HG03196 (cell line): Measurements from ENCODE around the gene MYH10.

Experiments used
- ATAC-seq: cut with Tn5 transposase; IDR thresholded peaks from one replicate; pipeline ENCODE4 v1.9.1; 2021; ENCODE audit not compliant: unreplicated experiment

The MYH10 gene

DNA sequence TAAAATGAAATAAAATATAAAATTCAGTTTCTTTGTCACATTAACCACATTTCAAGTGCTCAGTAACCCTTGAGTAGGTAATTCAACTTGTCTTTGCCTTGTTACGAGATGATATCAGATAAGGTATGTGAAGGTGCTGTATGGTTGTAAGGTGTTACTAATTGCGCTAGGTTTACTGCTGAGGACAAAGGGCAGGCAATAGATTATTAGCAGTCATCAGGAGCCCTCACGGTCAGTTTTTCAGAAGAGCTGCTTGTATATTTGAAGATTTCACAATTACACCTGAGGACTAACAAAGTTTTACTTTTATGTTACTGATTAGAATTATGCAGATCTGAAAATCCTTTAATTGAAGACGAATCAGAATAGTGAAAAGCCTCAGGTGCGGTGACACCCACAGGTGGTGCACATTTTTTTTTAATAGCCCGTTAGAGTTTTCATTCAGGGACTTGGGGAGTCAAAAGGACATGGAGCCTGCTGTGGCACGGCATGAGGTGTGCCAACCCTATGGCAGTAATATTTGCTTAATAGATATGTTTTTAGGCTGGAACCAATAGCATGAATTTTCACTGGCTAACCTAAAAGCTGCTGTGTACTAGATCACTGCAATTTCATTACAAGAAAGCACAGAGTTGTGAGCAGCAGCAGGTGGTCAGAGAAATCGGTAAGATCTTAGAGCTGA, 178.5 kb downstream of the MYH10 start:
- ATAC-seq: no peak

GRCh38 chr17:8448310-8448709, 182.2 kb downstream of the MYH10 start:
- ATAC-seq: no peak

DNA sequence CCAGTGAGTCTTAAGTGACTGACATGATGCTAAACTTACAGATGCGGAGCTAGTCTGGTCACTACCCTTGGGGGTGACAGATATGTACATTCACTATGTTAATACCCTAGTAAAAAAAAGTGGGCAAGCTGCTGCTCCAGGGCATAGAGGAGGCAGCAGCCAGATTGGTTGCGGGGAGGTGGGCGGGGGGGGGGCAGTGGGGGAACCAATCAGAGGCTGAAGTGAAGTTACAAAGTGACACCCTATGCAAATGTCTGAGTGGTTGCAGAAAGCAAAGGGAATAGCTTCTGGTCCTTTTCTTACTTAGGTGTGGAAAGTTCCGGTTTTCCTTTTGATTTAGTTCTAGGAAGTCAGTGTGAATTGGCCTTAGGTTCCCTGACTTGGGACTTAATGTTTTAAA, 182.7 kb downstream of the MYH10 start:
- ATAC-seq: no peak

- ATAC-seq: no peak
Measured at GRCh38 chr17:8445536-8445935, 185.0 kb downstream of the MYH10 start.

DNA sequence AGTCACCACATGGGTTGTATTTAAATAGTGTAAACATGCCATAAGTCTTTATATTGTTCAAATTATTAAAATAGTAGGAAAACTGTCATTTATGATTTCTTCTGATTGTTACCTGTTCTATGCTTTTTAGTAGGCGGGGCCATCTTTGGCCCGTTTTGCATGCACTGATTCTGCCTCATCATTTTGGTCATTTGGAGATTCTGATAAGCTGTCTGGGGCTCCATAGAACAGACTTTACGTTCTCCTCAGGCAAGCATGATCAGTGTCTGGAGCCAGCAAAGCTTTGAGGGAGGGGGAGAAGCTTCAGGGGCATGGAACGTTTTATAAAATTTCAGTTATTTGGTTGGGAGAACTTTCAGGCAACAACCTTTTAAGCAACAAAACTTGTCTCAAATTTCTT, 186.0 kb downstream of the MYH10 start:
- no peak for ATAC-seq

DNA sequence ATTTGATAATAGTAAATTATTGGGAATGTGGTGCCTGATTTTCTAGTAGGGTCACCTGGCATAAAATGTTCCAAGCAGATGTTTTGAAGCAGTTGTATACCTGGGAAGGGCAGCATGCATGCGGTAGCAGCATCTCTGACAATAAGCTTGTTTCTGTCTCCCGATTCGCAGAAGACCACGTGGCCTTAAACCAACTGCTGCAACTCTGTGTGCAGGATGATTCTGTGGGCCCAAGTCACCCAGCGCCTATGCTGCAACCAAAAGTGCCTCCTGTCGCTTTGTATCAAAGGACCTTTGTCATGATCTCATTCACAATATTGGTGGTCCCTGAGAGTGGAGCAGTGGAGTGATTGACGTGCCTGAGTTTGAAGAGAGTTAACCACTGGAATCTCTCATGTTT, 186.8 kb downstream of the MYH10 start:
- ATAC-seq: no peak

DNA sequence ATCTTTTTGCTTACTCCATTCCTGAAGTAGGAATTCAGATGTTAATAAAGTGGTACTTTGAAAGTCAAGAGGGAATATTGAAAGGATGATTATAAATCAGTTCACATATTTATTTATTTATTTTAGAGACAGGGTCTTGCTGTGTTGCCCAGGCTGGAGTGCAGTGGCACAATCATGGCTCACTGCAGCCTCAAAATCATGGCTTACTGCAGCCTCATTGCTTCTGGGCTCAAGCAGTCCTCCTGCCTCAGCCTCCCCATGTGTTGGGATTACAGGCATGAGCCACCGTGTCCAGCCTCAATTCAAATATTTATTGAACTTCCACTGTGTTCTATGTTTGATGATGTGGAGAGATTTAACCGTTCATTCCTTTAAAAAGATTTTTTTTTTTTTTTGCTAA, 188.2 kb downstream of the MYH10 start:
- ATAC-seq: no peak

GRCh38 chr17:8441690-8442089, 188.8 kb downstream of the MYH10 start:
- no peak for ATAC-seq

DNA sequence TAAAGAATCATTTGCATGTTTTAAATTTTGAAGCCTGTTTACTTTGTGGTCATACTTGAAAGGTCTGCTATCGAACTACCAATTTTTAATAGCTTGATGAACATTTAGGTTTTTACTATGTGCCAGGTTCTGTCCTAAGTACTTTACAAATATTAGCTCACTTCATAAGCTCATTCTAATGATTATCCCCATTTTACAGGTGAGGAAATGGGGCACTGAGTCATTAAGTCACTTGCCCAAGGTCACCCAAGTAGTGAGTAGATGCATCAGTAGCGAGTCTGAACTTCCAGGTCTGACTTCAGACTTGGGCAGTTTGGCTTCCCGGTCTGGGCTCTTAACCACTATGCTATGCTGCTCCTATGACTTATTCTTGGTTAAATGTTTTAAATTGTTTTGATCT, 190.8 kb downstream of the MYH10 start:
- ATAC-seq: no peak

- no peak for ATAC-seq
Measured at GRCh38 chr17:8438441-8438840, 192.1 kb downstream of the MYH10 start.

GRCh38 chr17:8436844-8437171, 193.7 kb downstream of the MYH10 start:
- no peak for ATAC-seq

- peak; percentile 46 for ATAC-seq
Measured at GRCh38 chr17:8436169-8436843, 194.2 kb downstream of the MYH10 start.

- ATAC-seq: peak; percentile 96
Measured at GRCh38 chr17:8435245-8436168, 195.0 kb downstream of the MYH10 start, which contains the start of gene NDEL1. TSS of gene NDEL1 (plus strand) at chr17:8435884. CDS start at chr17:8444272, 8,388 bp downstream.

- ATAC-seq: no peak
Measured at GRCh38 chr17:8430966-8431365, 199.6 kb downstream of the MYH10 start.

DNA sequence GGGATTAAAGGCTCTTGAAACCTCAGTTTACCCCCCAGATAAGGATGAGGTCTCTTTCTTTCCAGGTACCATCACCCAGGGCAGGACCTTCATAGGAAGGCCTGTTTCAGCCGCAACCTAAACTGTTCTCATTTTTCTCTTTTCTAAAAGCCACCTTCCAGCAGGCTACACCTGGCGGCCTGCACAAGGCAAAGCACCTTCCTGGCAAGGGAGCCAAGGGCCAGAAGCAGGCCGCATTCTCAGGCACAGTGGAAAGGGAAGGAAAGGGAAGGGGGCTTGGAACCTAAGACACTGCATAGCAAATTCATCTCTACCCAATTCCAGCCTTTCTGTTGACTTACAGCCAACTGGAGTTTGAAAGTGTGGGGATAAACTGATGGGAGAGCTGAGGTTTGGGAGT, 203.7 kb downstream of the MYH10 start:
- ATAC-seq: no peak

DNA sequence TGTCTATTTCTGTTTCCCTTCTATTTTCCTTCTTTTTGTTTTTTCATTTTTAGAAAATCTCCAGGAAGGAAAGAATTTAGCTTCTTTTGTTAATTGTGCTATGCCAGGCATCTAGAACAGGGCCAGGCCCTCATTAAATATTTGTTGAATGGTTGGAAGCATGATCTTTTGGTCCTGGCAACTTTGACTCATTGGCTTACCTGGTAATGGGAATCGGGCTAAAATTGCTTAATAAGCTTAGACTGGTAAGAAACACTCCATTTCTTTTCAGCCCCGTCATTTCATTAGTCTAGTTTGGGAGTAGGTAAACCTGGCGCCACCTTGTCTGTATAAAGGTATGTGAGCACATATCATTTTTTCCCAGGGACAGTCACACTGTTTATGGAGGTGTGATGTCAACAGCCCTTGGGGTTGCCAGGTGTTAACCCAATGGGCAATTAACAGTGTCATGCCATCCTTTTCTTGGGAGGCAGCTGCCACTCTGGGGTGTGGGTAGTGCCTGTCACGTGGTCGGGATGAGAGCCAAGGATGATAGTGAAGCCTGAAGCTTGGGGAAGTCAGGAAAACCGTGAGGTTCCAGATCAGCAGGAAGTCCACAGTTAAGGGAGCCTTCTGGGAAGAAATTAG, 204.3 kb downstream of the MYH10 start:
- no peak for ATAC-seq
